Keratinocyte (primary cell): ENCODE data around the gene MED27. TPM values are rescaled to one million over a fixed set of nuclear protein-coding genes. Genes with fewer than 3 reads are reported as not detected.

ENCODE experiments used
- DNase-seq: peaks from one replicate; pipeline ENCODE4 v3.0.0-alpha.2; 2011; ENCODE audit warnings: low read depth, missing footprints, low spot score
- FAIRE-seq: peaks from 2 replicates; lab custom pipeline; 2011; peaks lifted over from hg19 to GRCh38; lab: Jason Lieb, UNC
- H2AFZ ChIP-seq: 2 replicates; pipeline ENCODE4 v1.6.0; 2012; ENCODE audit warnings: low read length, control low read depth, inconsistent platforms; ENCODE audit not compliant: control insufficient read depth
- H3K27ac ChIP-seq: 2 replicates; pipeline ENCODE4 v1.5.1; 2011; ENCODE audit warnings: low read length; ENCODE audit not compliant: control insufficient read depth, insufficient read depth
- H3K27me3 ChIP-seq: 3 replicates; pipeline ENCODE4 v1.6.0; 2011; ENCODE audit warnings: low read length; ENCODE audit not compliant: control insufficient read depth, insufficient read depth; ENCODE audit errors: extremely low read depth
- H3K36me3 ChIP-seq, 2 experiments: 2 replicates in 1 of 2; 3 replicates in 1 of 2; pipeline ENCODE4 v1.5.1; 2011; ENCODE audit warnings: low read length in 2 of 2, mild to moderate bottlenecking in 1 of 2; ENCODE audit not compliant: control insufficient read depth in 2 of 2, insufficient read depth in 2 of 2; ENCODE audit errors: extremely low read depth in 1 of 2
- H3K4me1 ChIP-seq: 3 replicates; pipeline ENCODE4 v1.5.1; 2011; ENCODE audit warnings: low read length; ENCODE audit not compliant: control insufficient read depth, insufficient read depth; ENCODE audit errors: extremely low read depth
- H3K4me2 ChIP-seq: 3 replicates; pipeline ENCODE4 v1.6.0; 2011; ENCODE audit warnings: low read depth, low read length; ENCODE audit not compliant: control insufficient read depth, insufficient read depth; ENCODE audit errors: extremely low read depth
- H3K4me3 ChIP-seq, 3 experiments: fragments of 200-600 bp in 1 of 3; sonication (generic) in 1 of 3; 2 replicates in 2 of 3; 3 replicates in 1 of 3; pipeline ENCODE4 v1.5.1; 2011 to 2016; ENCODE audit warnings: low read length in 3 of 3, mild to moderate bottlenecking in 3 of 3, control low read depth in 2 of 3, inconsistent platforms in 1 of 3, low read depth in 1 of 3, mixed read lengths in 1 of 3, mixed run types in 1 of 3, moderate library complexity in 1 of 3; ENCODE audit not compliant: control insufficient read depth in 2 of 3, insufficient read depth in 2 of 3; ENCODE audit errors: extremely low read depth in 1 of 3
- H3K79me2 ChIP-seq: 2 replicates; pipeline ENCODE4 v1.6.0; 2012; ENCODE audit warnings: low read length; ENCODE audit not compliant: control insufficient read depth, insufficient read depth
- H3K9ac ChIP-seq: 3 replicates; pipeline ENCODE4 v1.6.0; 2011; ENCODE audit warnings: low read length; ENCODE audit not compliant: control insufficient read depth, insufficient read depth; ENCODE audit errors: extremely low read depth
- H3K9me1 ChIP-seq: 3 replicates; pipeline ENCODE4 v1.6.0; 2011; ENCODE audit warnings: low read length; ENCODE audit not compliant: control insufficient read depth, insufficient read depth; ENCODE audit errors: extremely low read depth
- H3K9me3 ChIP-seq: 2 replicates; pipeline ENCODE4 v1.5.1; 2012; ENCODE audit warnings: low read depth, low read length; ENCODE audit not compliant: control insufficient read depth
- H4K20me1 ChIP-seq: 3 replicates; pipeline ENCODE4 v1.6.0; 2011; ENCODE audit warnings: low read length; ENCODE audit not compliant: control insufficient read depth, insufficient read depth; ENCODE audit errors: extremely low read depth
- EZH2 ChIP-seq: IDR thresholded peaks from one replicate; pipeline ENCODE4 v1.6.1; 2012; ENCODE audit warnings: inconsistent platforms, mild to moderate bottlenecking, low read length, moderate library complexity
- dilution Hi-C: fragments of 300-500 bp; cut with MboI; formaldehyde crosslinking; loops from one replicate; pipeline ENCODE4 v1.7.0; 2020; ENCODE audit warnings: low sequenced_read_pairs; ENCODE audit not compliant: extremely low pct_ligation_motif_present
- polyA plus RNA-seq, 5 experiments: library from polyadenylated mRNA; depleted of rRNA in 3 of 5; stranded (reverse) in 3 of 5; stranded (forward) in 1 of 5; unstranded in 1 of 5; fragments of >200 nt; gene quantifications; 1 replicate in 1 of 5; 2 replicates in 3 of 5; 3 replicates in 1 of 5; pipeline versions ENCODE4 v1.2.1 to v1.2.3, GENCODE V29; 2011 to 2012; ENCODE audit warnings: missing spikeins in 2 of 5, low read depth in 1 of 5, low replicate concordance in 1 of 5
- TF ChIP-seq, protein P1 (sequence below), 3 experiments: IDR thresholded peaks in 1 of 3; conservative IDR thresholded peaks in 1 of 3; optimal IDR thresholded peaks in 1 of 3; 2 replicates in 2 of 3; 3 replicates in 1 of 3; pipeline versions ENCODE3 to v1.5.1; 2011; ENCODE audit warnings: low read length in 3 of 3, mild to moderate bottlenecking in 3 of 3, moderate library complexity in 2 of 3, control low read depth in 1 of 3, inconsistent platforms in 1 of 3; ENCODE audit not compliant: insufficient read depth in 2 of 3; ENCODE audit errors: extremely low read depth in 1 of 3

MED27 gene
- polyA plus RNA-seq, 1 donor (not counting 4 experiments of a cell fraction or from before 2014, with no cell fraction given): 39.0 TPM

DNA sequence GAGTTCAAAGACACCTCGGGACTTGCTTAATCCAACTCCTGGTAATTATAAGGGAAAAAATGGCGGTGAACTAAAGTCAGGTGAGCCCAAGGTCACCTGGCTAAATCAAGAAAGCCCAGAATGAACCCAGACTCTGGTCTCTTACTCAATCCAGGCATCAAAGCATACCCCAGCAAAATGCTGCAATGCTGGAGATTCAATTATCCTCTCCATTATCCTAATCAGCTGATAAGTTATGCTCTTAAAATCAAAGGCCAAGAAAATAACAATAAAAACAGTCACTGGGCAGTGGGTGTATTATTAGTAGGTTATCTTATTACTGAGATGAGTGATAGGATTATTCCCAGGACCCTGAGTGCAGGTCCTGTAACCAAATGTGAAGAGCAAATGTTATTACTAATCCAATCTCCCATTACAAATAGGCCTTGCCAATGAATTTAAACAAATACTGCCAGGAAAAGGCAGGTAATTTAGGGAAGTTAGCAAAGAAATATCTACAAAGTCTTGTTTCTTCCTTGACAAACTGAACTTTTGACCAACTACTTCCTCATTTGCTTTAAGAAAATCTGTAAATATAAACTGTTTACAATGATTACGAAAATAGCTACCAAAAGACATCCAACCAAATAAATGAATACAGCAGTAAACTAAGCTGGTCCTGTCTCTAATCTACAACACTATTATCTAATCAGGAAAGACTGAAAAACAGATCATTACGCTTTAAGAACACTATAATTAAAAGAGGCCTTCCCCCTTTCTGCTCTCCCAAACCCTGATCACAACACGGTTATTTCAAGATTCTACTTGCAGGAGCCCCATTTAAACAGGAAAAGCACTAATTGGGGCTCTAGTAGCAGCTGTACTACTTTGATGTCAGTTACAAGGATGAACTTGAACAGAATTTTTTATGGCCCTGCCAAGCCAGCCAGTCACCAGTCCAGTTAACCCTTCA is 103.2 kb downstream of the MED27 start:
- FAIRE-seq: no peak
- Histone ChIP-seq H3K36me3 (no peaks in the 10 kb centered on the region), H3K27ac (no peak overlapping the region), H3K4me1 (no peaks in the 10 kb centered on the region), H3K9me1 (peaks cover 3% of the 10 kb centered on the region), H2AFZ (no peak overlapping the region), H4K20me1 (no peaks in the 10 kb centered on the region), H3K9me3 (no peaks in the 10 kb centered on the region), H3K9ac (no peak overlapping the region), H3K4me3 (no peak overlapping the region), H3K27me3 (no peaks in the 10 kb centered on the region), H3K79me2 (no peaks in the 10 kb centered on the region), H3K4me2 (no peak overlapping the region)
- DNase-seq: no peak
- dilution Hi-C loops: no loop called here
- TF ChIP-seq, protein P1, sequence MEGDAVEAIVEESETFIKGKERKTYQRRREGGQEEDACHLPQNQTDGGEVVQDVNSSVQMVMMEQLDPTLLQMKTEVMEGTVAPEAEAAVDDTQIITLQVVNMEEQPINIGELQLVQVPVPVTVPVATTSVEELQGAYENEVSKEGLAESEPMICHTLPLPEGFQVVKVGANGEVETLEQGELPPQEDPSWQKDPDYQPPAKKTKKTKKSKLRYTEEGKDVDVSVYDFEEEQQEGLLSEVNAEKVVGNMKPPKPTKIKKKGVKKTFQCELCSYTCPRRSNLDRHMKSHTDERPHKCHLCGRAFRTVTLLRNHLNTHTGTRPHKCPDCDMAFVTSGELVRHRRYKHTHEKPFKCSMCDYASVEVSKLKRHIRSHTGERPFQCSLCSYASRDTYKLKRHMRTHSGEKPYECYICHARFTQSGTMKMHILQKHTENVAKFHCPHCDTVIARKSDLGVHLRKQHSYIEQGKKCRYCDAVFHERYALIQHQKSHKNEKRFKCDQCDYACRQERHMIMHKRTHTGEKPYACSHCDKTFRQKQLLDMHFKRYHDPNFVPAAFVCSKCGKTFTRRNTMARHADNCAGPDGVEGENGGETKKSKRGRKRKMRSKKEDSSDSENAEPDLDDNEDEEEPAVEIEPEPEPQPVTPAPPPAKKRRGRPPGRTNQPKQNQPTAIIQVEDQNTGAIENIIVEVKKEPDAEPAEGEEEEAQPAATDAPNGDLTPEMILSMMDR (optimal IDR thresholded peaks at IDR 0.05 in 1 of 3, IDR thresholded peaks at IDR 0.05 in 1 of 3, conservative IDR thresholded peaks at IDR 0.05 in 1 of 3; ENCODE audit: extremely low read depth in 1 of 3, insufficient read depth in 2 of 3, low read length in 3 of 3): no peak
- no peak for TF ChIP-seq EZH2

DNA sequence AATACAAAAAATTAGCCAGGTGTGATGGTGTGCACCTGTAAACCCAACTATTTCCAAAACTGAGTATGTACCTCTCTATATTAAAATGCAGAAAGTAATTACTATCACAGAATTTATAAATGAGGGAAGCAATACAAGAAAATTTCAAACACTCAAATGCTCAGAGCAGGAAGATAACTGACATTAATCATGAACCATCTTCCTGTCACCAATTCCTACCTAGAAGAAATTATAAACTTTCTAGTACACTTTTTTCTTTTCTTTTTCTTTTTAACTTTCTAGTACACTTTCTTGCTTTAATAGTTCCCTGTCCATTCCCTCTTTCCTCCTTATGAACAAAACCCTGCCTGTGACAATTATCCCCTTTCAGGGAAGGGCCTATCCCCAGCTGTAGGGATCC is 106.8 kb downstream of the MED27 start:
- no peak overlapping the region for H2AFZ ChIP-seq

More for the DNA sequence above, 106.8 kb downstream of the MED27 start:
- Histone ChIP-seq H3K4me2 (no peak overlapping the region), H3K9me1 (peaks cover 3% of the 10 kb centered on the region), H3K4me3 (no peak overlapping the region), H3K27ac (no peak overlapping the region), H3K9ac (no peak overlapping the region), H4K20me1 (no peaks in the 10 kb centered on the region), H3K27me3 (no peaks in the 10 kb centered on the region), H3K4me1 (no peaks in the 10 kb centered on the region), H3K9me3 (no peaks in the 10 kb centered on the region), H3K79me2 (no peaks in the 10 kb centered on the region), H3K36me3 (no peaks in the 10 kb centered on the region)
- FAIRE-seq: no peak
- TF ChIP-seq, protein P1 (optimal IDR thresholded peaks at IDR 0.05 in 1 of 3, IDR thresholded peaks at IDR 0.05 in 1 of 3, conservative IDR thresholded peaks at IDR 0.05 in 1 of 3; ENCODE audit: extremely low read depth in 1 of 3, insufficient read depth in 2 of 3, low read length in 3 of 3): no peak
- no peak for TF ChIP-seq EZH2
- dilution Hi-C loops: no loop called here
- DNase-seq: no peak
